HL-60/S4 treated with retinoic acid at 250 ng/mL for 4 days and 3 days (cell line): ENCODE results near the gene GARS1.

Source experiments
- in situ Hi-C: fragments of 300-500 bp; cut with MboI; formaldehyde crosslinking; loops from 2 replicates; pipeline ENCODE4 v1.7.0; 2022; ENCODE audit warnings: low sequenced_read_pairs

The GARS1 gene, protein sequence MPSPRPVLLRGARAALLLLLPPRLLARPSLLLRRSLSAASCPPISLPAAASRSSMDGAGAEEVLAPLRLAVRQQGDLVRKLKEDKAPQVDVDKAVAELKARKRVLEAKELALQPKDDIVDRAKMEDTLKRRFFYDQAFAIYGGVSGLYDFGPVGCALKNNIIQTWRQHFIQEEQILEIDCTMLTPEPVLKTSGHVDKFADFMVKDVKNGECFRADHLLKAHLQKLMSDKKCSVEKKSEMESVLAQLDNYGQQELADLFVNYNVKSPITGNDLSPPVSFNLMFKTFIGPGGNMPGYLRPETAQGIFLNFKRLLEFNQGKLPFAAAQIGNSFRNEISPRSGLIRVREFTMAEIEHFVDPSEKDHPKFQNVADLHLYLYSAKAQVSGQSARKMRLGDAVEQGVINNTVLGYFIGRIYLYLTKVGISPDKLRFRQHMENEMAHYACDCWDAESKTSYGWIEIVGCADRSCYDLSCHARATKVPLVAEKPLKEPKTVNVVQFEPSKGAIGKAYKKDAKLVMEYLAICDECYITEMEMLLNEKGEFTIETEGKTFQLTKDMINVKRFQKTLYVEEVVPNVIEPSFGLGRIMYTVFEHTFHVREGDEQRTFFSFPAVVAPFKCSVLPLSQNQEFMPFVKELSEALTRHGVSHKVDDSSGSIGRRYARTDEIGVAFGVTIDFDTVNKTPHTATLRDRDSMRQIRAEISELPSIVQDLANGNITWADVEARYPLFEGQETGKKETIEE

DNA sequence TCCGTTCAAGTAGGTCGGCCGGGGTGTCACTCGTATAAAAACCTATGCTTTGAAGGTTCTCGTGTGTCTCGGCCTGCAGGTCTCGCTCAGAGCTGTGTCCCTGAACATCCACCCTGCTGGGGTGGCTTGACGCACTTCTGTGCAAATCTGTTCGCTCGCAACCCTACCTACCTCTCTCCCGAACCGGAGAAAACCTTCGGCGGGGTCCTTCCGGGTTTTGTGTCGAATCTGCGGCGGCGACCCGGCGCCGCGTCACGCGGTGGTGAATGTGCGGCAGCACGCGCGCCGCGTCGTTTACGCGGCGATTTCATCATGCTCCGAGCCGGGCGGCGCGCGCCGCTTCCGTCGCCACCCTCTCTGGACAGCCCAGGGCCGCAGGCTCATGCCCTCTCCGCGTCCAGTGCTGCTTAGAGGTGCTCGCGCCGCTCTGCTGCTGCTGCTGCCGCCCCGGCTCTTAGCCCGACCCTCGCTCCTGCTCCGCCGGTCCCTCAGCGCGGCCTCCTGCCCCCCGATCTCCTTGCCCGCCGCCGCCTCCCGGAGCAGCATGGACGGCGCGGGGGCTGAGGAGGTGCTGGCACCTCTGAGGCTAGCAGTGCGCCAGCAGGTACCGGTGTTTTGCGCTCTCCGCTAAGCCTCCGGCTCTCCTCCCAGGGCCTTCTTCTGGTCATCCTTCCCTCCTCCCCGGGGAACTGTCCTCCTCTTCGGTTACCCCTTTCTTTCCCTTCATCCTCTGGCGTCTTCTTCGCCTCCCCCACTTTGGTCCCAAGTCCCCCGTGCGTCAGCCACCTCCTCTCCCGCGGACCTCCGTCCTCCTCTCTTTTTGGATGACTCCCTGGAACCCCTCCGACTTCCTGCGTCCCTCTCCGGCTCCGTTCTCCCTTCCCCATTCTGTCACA lies at the start of gene GARS1:
GARS1 (plus strand) TSS at position 339 of the 896 bp plus-strand sequence; CDS start at position 383, 44 bp downstream.
- in situ Hi-C loops: no loop called here

DNA sequence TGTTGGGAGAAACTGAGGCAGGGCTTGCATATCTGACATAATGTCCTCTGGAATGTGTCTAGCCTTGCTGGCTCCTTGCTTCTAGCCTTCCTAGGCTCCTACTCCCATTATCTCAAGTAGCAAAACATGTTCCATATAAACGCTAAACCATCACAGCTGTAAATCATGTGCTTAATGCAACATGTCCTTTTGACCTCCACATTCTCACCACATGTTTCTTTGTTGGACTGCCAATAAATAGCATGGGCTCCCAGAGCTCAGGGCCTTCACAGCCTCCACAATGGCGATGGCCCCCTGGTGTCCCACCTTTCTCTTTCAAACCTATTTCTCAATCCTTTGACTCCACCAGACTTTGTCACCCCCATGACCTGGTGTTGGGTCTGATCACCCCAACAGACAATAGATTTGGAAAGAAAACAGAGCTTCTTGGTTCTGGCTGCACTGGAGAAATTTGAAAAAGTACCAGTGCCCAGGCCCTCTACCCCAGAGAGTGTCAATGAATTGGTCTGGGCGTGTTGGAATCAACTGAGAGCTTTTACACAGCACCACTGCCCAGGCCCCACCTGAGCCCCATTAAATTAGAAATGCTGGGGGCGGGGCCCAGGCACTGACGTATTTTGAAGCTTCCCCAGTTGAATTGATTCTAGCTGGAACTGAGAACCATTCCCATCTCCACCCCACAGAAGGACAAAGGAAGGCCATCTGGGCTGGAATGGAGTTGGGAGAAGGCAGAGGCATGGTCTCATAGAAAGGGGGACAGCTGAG lies 48.7 kb upstream of the GARS1 start:
- in situ Hi-C loops: no loop called here

DNA sequence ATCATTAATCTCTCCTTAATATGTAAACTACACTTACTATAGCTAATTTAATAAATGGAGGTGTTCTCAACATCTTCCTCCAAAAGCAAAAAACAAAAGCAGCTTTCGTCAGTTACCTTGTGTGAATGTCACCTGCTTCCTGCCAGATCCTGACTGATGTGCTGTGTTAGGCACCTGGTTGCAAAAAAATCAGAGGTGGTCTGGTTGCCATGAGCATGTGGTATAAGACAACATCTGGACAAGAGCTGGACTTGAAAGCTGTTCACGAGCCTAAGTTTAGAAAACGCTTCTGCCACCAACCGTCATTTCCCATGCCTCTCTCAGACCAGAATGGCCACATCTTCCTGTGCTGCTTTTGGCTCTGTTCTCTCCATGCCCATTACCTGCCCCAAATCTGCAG lies 48.1 kb upstream of the GARS1 start:
- in situ Hi-C loops: no loop called here

DNA sequence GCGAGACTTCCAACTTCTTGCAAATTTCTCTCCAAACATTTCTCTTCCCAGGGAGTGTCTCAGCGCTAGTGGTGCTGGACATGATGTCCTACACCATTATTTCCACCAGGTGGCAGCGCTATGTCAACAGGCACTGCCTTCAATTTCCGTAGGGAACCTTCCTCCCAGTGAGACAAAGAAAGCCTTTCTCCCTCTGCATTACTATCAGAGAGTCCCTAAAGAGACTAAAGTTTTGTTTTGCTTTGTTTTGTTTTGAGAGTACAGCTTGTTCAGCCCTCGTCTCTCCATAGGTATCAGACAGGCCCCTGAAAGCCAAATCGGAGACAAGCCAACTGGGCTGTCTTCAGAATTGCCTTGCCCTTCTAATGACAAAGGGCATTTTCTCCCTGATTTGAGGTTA lies 45.8 kb upstream of the GARS1 start:
- in situ Hi-C loops: no loop called here

DNA sequence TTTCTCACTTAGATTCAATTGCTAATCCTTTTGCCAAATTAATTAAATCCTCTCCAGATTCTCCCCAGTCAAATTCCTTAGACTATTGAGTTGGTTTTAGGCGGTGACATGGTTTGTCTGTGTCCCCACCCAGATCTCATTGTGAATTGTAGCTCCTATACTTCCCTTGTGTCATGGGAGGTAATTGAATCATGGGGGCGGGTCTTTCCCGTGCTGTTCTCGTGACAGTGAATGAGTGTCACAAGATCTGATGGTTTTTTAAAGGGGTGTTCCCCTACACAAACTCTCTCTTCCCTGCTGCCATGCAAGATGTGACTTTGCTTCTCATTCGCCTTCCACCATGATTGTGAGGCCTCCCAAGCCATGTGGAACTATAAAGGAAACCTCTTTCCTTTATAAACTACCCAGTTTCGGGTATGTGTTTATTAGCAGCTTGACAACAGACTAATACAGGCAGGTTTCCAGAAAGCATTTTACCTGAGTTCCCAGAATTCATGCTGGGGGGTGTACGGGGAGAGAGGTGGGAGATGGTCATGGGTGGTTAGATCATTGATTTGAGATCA lies 44.7 kb upstream of the GARS1 start:
- in situ Hi-C loops: loop anchor here (25.0 kb wide), 1 partner anchor 388 kb away; no protein-coding TSS in a partner anchor

DNA sequence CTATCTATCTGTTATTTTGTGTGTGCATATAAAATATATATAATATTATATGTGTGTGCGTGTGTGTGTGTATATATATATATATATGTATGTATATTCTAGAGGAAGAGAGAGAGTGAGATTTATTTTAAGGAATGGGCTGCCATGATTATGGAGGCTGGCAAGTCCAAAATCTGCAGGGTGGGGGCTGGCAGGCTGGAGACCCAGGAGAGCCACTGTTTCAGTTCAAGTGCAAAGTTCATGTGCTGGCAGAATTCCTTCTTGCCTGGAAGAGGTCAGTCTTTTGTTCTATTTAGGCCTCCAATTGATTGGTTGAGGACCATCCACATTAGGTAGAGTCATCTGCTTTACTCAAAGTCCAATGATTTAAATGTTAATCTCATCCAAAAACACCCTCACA lies 42.3 kb upstream of the GARS1 start:
- in situ Hi-C loops: loop anchor here (25.0 kb wide), 1 partner anchor 390 kb away; no protein-coding TSS in a partner anchor

DNA sequence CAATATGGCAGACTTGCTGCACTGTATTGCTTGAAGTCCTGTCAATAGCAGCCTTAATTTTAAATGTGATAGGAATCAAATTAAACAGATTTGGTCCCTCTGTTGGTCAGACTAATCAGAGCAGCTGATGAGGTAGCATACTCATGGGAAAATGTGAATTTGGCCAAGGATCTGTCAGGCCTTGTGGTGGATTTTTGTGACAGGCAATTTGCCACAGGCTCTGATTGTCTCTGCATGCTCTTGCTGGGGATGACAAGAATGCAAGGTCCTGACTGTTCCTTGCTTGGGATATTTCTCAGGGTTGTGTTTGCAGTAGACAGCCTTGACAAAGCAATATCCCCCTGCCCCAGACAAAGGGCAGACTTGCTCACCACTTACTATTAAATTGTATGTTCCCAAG lies 41.5 kb upstream of the GARS1 start:
- in situ Hi-C loops: loop anchor here (25.0 kb wide), 1 partner anchor 391 kb away; no protein-coding TSS in a partner anchor

DNA sequence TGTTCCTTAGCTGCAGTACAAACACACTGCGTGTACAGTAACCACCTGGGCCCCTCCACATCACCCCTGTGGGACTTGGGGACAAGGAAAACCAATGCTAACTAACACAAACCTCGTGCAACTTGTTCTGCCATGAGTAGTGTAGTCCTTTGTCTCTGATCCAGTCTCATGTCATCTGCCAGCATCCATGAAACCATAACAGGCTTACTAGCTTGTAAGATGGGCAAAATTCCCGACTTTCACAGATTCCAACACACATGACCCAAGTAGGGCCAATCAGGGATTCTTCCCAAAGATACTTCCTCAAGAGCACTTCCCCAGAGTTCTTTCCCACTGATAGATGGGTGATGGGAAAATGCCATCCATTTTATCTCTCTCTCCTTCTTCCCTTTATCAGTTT lies 41.1 kb upstream of the GARS1 start:
- in situ Hi-C loops: loop anchor here (25.0 kb wide), 1 partner anchor 391 kb away; no protein-coding TSS in a partner anchor

DNA sequence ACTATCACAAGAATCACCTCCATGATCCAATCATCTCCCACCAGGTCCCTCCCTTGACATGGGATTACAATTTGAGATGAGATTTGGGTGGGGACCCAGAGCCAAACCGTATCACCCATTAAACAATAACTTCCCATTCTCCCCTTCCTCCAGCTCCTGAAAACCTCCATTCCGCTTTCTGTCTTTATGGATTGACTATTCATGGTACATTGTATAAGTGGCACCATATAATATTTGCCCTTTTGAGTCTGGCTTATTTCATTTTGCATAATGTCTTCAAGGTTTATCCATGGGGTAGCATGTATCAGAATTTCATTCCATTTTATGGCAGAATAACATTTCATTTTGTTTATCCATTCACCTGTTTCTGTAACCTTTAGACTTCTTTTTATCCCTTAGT lies 39.2 kb upstream of the GARS1 start:
- in situ Hi-C loops: loop anchor here (25.0 kb wide), 1 partner anchor 393 kb away; no protein-coding TSS in a partner anchor

DNA sequence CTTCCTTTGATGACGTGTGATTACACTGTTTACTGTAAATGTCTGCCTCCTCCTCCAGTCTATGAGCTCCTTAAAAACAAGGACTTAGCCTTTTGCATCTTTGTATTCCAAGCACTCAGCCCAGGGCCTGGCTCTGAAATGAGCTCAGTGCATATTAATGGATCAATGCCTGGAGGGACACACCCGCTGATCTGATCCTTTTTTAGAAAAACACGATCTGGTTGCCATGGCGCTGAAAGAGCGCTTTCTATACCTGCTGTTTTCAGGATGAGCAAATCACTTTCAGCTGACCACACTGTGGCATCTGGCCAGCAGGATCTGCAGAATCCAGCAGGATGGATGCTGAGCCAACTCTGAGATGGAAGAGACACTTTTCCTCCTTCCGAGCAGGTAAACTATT lies 37.8 kb upstream of the GARS1 start:
- in situ Hi-C loops: loop anchor here (25.0 kb wide), 1 partner anchor 395 kb away; no protein-coding TSS in a partner anchor

DNA sequence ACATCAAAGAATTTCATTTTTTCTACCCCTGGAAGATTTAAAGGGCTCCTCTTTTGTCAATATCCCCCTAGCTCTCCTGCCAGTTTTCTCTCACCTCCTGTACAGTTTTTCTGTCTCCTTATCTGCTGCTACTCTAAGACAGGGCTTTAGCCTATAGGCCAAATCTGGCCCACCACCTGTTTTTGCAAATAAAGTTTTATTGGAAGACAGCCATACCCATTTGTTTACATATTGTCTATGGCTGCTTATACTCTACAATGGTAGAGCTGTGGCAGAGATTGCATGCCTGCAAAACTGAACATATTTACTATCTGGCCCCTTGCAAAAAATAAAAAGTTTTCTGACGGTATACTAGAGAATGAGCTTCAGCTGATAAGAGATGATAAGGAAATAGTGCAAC lies 37.4 kb upstream of the GARS1 start:
- in situ Hi-C loops: loop anchor here (25.0 kb wide), 1 partner anchor 395 kb away; no protein-coding TSS in a partner anchor

DNA sequence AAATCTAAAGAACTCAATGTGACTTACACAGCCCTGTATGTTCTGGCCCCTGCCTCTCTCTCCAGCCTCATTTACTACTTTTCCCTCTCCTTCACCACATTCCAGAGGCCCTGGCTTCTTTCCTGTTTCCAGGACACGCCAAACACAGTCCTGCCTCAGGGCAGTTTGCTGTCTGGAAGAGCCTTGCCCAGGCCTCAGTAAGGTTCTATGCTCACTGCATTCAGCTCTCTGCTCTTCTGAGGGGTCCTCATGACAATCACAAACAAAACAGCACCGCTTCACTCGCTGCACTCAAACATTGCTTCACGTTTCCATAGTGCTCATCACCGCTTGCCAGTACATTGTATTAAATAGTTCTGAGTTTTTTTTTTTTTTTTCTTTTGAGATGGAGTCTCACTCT lies 35.1 kb upstream of the GARS1 start:
- in situ Hi-C loops: loop anchor here (25.0 kb wide), 1 partner anchor 397 kb away; no protein-coding TSS in a partner anchor

DNA sequence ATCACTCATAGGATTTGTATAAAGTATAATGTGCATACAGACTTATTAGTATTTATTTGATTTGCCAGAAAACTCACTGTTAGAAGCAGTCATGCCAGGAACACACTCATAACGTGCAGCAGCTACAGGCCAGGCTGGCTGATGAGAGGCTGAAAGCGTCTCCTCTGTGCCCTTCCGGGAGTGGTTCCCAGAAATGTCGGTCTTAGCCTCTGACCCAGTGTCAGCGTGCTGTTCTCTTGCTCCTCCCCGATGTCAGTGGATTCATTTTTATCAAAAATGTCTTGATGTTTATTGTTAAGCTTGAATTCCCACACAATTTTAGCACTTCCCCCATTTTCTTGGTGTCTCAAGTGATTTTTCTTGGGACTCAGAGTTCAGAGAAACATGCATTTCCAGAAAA lies 33.3 kb upstream of the GARS1 start:
- in situ Hi-C loops: loop anchor here (25.0 kb wide), 1 partner anchor 399 kb away; no protein-coding TSS in a partner anchor

DNA sequence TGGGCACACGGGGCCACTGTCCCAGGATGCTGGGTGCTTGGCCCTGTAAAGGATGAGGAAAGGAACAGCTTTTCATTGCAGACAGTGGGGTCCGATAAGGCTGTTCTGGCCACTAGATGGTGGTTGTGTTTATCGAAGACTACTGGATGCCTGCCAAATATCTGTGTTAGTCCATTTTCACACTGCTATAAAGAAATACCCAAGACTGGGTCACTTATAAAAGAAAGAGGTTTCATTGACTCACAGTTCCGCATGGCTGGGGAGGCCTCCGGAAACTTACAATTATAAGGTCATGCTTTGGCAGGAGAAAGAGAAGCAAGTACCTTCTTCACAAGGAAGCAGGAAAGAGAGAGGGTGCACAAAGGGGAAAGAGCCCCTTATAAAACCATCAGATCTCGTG lies 32.2 kb upstream of the GARS1 start:
- in situ Hi-C loops: loop anchor here (25.0 kb wide), 1 partner anchor 400 kb away; no protein-coding TSS in a partner anchor

DNA sequence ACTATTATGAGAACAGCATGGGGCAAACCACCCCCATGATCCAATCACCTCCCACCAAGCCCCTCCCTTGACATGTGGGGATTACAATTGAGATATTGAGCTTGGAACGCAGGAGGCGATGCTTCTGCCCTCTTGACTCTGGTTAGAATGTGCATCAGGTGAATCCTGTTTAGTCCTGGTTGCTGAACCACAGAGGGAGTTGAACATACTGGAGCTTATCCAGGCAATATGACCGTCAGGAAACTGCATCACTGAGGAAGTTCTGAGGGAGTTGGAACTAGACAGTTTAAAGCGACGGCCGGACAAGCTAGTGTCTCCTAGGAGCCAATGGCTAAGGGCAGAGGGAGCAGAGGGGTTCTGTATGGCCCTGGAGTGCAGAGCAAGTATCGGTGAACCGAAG lies 31.8 kb upstream of the GARS1 start:
- in situ Hi-C loops: loop anchor here (25.0 kb wide), 1 partner anchor 401 kb away; no protein-coding TSS in a partner anchor

DNA sequence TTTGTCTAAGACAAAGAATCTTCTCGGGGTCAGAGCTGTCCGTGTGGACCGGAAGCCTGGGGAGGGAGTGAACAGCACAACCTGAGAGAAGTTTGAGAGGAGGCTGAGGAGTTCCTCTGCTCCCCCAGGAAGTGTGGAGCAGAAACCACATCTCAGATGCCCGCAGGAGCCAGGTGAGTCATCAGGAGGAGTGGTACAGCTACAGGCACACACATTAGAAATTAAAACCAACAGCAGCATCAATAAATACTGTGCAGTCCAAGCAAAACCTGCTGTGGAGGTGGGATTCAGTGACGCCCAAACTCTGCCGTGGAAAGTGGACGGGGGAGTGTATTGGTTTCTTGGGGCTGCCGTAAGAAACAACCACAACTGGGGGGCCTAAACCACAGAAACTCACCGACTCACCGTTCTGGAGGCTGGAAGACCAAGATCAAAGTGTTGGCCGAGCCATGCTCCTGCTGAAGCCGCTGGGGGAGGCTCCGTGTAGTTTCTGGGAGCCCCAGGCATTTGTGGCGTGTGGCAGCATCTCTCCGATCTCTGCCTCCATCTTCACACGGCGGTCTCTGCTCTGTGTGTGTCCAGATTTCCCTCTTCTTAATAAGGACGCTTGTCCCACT lies 31.2 kb upstream of the GARS1 start:
- in situ Hi-C loops: loop anchor here (25.0 kb wide), 1 partner anchor 401 kb away; no protein-coding TSS in a partner anchor

DNA sequence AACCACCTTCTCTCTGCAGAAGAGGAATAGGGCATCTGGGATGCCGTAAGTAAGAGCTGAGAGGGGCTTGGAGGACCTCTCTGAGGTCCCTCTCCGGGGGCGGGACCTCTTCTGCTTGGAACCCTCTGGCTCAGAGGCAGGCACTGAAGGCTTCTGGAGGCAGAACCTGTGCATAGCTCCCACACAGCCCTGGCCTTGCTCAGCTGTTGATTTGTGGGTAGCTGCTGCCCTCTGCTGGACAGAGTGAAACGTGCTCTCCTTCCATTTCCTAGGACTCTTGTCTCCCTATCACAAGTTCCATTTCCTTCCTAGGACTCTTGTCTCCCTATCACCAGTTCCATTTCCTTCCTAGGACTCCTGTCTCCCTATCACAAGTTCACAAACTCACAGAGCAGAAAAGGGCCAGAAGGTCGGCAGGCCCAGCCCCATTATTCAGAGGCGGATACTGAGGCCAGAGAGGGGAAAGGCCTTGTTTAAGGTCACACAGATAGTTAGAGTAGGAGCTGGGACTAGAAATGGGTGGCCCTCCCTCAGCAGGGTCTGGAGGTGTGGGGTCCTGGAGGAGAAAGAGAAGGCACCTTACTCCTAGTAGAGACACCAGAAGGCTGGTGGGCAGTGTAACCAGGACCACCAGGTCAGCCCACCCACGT lies 30.3 kb upstream of the GARS1 start:
- in situ Hi-C loops: loop anchor here (25.0 kb wide), 1 partner anchor 402 kb away; no protein-coding TSS in a partner anchor

DNA sequence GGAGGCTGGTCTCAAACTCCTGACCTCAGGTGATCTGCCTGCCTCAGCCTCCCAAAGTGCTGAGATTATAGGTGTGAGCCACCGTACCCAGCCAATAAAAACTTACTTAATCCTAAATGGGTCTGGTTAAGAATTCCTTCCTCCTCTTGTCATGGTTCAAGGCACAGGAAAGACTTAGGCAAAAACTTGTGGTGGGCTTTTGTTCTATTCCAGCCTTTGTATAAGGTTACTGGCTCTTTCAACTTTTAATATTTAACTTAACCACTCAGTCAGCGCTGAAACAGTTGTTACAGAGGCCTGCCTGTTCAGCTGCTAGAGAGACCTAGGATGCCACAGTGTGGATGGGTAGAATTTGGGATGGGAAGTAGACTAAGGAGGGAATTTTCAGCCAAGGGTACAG lies 28.1 kb upstream of the GARS1 start:
- in situ Hi-C loops: loop anchor here (25.0 kb wide), 1 partner anchor 404 kb away; no protein-coding TSS in a partner anchor
